ENCODE data around the gene GPBP1L1.
"Not testable (repeated sequence)": the region's sequence is repeated elsewhere in the genome, so short reads cannot be mapped to it uniquely, and the experiment has no call there.

Gene GPBP1L1

GRCh38 chr1:45635211-45635610, 51.1 kb downstream of the GPBP1L1 start:
- DNase-seq (ENCODE audit: low read depth in 2 of 2), result no peak

- no peak for DNase-seq (ENCODE audit: low read depth in 2 of 2)
Measured at GRCh38 chr1:45630429-45630828, 55.9 kb downstream of the GPBP1L1 start.

DNA sequence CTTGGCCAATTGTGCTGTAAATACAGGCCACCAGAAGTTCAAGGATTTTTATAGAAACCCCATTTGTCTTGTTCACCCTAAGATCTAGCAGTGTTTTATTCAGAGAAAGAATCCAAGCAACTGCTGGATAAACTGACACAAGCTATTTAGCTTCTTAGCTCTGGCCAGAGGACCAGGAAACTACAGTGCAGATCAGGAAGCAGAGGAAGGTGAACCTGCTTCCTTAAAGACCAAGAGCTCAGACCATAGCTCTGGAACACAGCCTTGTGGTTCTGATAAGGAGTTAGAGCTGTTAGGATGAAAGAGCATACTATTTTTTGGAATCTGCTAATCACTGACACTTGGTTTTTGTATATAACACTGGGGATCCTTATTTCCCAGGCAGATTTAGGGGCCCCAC, 57.3 kb downstream of the GPBP1L1 start:
- DNase-seq (ENCODE audit: low read depth in 2 of 2), result no peak

DNA sequence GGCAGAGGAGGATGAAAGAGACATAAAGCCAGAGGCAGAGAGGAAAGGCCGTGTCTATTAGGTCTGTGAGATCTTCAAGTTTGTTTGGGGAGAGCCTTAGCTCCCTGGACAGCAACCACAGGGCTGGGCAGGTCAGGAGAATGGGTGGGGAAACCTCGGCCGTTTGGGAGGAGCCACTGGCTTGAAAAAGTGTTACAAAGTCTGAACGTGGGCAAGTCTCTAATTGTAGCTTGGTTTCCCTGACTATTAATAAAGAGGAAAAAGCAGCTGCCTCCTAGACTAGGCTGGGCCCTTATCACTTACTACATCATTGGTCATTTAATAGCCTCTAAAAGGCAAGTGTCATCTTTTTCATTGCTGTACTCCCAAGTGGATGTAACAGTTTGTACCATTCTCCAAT, 62.4 kb downstream of the GPBP1L1 start, which contains the start of gene CCDC17:
TSS of gene CCDC17 (minus strand) at position 83 of the 400 bp plus-strand sequence. CDS start 145 bp downstream, outside the sequence.
- no peak for DNase-seq (ENCODE audit: low read depth in 2 of 2)

- no peak for DNase-seq (ENCODE audit: low read depth in 2 of 2)
Measured at GRCh38 chr1:45622524-45623394, 63.6 kb downstream of the GPBP1L1 start.

DNA sequence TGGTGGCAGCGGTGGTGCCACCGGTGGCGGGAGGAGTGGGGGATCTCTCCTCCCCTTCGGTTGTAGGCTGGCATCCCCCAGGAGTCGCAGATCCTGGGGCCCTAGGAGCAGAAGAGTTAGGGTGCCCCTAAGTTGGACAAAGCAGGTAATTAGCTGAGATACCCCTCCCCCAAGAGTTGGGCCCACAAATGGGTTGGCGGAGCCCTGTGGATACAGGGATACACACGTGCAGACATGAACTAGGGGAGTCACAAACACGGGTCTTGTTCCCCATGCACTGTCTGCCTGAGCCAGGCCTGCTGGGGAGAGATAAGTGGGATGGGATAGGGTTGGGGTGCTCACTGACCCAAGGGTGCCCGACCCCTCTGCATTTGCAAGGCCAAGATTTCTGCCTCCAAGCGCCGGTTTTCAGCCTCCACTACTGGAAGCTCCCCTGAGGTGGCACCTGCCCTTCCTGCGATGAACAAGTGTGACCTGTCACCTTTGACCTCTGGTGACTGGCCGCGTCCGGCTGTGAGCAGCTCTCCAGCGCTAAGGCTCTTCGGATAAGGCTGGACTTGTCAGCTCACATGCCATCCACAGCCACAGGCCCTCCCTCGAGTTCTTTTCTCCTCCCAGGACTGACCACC, 64.3 kb downstream of the GPBP1L1 start:
- no peak for DNase-seq (ENCODE audit: low read depth in 2 of 2)

DNA sequence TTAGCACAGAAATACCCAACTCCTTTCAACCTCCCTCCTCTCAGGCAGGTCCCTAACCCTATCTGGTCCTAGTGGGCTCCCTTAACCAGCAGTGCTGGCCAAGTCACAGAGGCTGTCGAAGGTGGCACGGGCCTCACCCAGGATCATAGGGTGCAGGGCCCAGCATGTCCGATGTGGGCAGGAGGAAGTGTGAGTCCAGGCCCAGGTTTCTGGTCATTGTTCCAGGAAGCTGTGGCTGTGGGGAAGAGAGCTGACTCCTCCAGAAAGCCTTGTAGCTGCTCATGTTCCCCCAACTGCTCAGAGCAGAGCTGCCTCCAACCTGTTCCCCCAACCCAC, 64.9 kb downstream of the GPBP1L1 start:
- DNase-seq (ENCODE audit: low read depth in 2 of 2), result no peak

- DNase-seq (ENCODE audit: low read depth in 2 of 2), result no peak
Measured at GRCh38 chr1:45620588-45621500, 65.5 kb downstream of the GPBP1L1 start.

- no peak for DNase-seq (ENCODE audit: low read depth in 2 of 2)
Measured at GRCh38 chr1:45619149-45619921, 67.0 kb downstream of the GPBP1L1 start.

- DNase-seq (ENCODE audit: low read depth in 2 of 2), result no peak
Measured at GRCh38 chr1:45617618-45618017, 68.7 kb downstream of the GPBP1L1 start.

- no peak for DNase-seq (ENCODE audit: low read depth in 2 of 2)
Measured at GRCh38 chr1:45615885-45616284, 70.4 kb downstream of the GPBP1L1 start.

DNA sequence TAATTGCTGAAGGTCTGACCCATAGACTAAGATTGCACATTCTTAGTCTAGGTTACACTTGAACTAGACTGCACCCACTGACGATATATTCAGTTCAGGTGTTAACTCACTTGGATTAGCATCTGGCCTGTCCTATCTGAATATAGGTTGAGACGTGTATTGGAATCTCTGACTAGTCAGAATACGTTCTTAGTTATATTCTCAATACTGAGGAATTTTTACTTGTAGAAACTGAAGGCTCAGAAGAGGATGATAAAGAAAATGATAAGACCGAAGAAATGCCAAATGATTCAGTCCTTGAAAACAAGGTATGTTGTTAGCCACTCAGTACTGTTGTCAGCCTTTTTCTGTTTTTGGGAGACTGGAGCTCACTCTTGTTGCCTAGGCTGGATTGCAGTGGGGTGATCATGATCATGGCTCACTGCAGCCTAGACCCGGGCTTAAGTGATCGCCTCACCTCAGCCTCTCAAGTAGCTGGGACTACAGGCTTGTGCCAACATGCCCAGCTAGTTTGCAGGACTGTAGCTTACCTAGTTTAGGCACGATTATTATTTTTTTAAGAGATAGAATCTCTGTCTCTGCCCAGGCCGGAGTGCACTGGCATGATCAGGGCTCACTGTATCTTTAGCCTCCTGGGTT, 73.3 kb downstream of the GPBP1L1 start:
- DNase-seq (ENCODE audit: low read depth in 2 of 2), result no peak

DNA sequence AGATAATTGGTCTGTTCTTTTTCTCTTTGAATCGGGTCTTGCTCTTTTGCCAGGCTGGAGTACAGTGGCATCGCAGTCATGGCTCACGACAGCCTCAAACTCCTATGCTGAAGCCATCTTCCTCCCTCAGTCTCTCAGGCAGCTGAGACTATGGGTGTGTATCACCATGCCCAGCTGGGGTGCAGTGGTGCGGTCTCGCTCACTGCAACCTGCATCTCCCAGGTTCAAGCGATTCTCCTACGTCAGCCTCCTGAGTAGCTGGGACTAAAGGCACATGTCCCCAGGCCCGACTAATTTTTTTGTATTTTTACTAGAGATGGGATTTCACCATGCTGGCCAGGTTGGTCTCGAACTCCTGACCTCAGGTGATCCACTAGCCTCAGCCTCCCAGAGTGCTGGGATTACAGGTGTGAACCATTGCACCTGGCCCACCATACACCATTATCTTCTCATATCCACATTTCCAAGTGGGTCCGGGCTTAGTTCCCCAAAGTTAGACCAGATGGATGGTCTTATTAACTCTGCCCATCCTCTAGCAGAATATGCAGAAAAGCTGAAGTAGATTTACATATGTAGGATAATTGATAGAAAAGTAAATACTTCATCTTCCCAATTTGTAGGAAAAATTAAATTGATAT, 75.6 kb downstream of the GPBP1L1 start:
- no peak for DNase-seq (ENCODE audit: low read depth in 2 of 2)

GRCh38 chr1:45608175-45609156, 77.9 kb downstream of the GPBP1L1 start:
- no peak for DNase-seq (ENCODE audit: low read depth in 2 of 2)

GRCh38 chr1:45607404-45608074, 78.8 kb downstream of the GPBP1L1 start:
- no peak for DNase-seq (ENCODE audit: low read depth in 2 of 2)

DNA sequence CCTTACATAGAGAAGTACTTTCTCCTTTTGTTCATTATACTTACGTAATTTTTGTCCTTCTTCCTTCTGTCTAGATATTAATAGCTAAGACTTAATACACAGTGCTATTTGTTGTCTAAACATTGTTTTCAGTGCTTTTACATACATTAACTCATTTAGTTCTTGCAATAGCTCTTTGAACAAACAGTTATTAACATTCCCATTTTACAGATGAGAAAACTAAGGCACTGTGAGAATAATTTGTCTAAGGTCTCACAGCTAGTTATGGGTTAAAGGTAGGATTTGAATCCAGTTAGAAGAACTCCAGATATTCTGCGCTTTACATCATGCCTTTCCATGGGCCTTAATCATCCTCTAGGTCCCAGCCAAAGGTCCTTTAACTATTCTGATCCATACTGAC, 82.1 kb downstream of the GPBP1L1 start:
- DNase-seq (ENCODE audit: low read depth in 2 of 2), result no peak

- not testable (repeated sequence) for DNase-seq (ENCODE audit: low read depth in 2 of 2)
Measured at GRCh38 chr1:45596765-45597164, 89.6 kb downstream of the GPBP1L1 start.

GRCh38 chr1:45594412-45594811, 91.9 kb downstream of the GPBP1L1 start:
- DNase-seq (ENCODE audit: low read depth in 2 of 2), result no peak

DNA sequence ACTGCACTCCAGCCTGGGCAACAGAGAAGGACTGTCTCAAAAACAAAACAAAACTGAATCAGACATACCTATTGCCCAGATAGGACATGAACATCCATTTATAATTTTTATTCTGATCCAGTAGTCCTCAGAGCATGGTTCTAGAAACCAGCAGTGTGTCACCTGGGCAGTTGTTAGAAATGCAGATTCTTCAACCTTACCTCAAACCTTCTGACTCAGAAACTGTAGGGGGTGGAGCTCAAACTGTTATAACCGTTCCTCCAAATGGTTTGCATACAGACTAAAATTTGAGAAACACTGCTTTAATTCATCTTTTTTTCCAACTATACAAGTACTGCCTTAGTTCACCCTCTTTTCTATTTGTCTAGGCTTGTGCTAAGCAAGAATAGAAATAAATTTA, 96.5 kb downstream of the GPBP1L1 start:
- no peak for DNase-seq (ENCODE audit: low read depth in 2 of 2)

All from fibroblast of skin of left quadriceps (primary cell).